GM12878 (cell line): ENCODE measurements around the gene NGRN. TPM values are rescaled to one million over a fixed set of nuclear protein-coding genes. Genes with fewer than 3 reads are reported as not detected.

Source experiments
- CBFB ChIP-seq: IDR thresholded peaks from 2 replicates; pipeline ENCODE4 v1.6.1; 2016; ENCODE audit warnings: antibody characterized with exemption, low read depth
- CREM ChIP-seq: IDR thresholded peaks from 2 replicates; pipeline ENCODE4 v1.6.1; 2014; ENCODE audit warnings: antibody characterized with exemption, low read depth
- CTCF ChIP-seq, 3 experiments: IDR thresholded peaks in 2 of 3; conservative IDR thresholded peaks in 1 of 3; 2 replicates each; pipeline ENCODE4 v1.5.1; 2011; ENCODE audit warnings: low read depth in 3 of 3, low read length in 3 of 3, mild to moderate bottlenecking in 3 of 3, control low read depth in 2 of 3, moderate library complexity in 2 of 3, inconsistent platforms in 1 of 3, mixed read lengths in 1 of 3; ENCODE audit not compliant: control insufficient read depth in 2 of 3, insufficient read depth in 1 of 3; ENCODE audit errors: extremely low read depth in 1 of 3
- GABPA ChIP-seq: IDR thresholded peaks from 2 replicates; pipeline ENCODE4 v1.6.1; 2014; ENCODE audit warnings: antibody characterized with exemption, low read depth, mild to moderate bottlenecking, inconsistent platforms
- IKZF1 ChIP-seq: fragments of 450-650 bp; conservative IDR thresholded peaks from 2 replicates; pipeline ENCODE4 v1.6.1; 2017; ENCODE audit warnings: antibody characterized with exemption, mild to moderate bottlenecking
- IRF4 ChIP-seq: IDR thresholded peaks from 2 replicates; pipeline ENCODE4 v1.6.1; 2011; ENCODE audit warnings: low read depth, low read length
- KAT2A ChIP-seq: conservative IDR thresholded peaks from 2 replicates; pipeline ENCODE4 v1.6.1; 2011; ENCODE audit warnings: low read depth, low read length; ENCODE audit not compliant: control insufficient read depth
- MLLT1 ChIP-seq: fragments of 450-650 bp; IDR thresholded peaks from 2 replicates; pipeline ENCODE4 v1.6.1; 2016; ENCODE audit warnings: mild to moderate bottlenecking
- MTA3 ChIP-seq: IDR thresholded peaks from 2 replicates; pipeline ENCODE4 v1.6.1; 2012; ENCODE audit warnings: low read length, inconsistent platforms, borderline replicate concordance
- NBN ChIP-seq: fragments of 450-650 bp; IDR thresholded peaks from 2 replicates; pipeline ENCODE4 v1.6.1; 2016
- NR2C1 ChIP-seq: fragments of 450-650 bp; IDR thresholded peaks from 2 replicates; pipeline ENCODE4 v1.6.1; 2017; ENCODE audit warnings: antibody characterized with exemption, mild to moderate bottlenecking, moderate library complexity
- NR2C2 ChIP-seq: IDR thresholded peaks from 2 replicates; pipeline ENCODE4 v1.6.1; 2011; ENCODE audit warnings: borderline replicate concordance, low read depth; ENCODE audit not compliant: control insufficient read depth, insufficient read length
- PAX5 ChIP-seq: IDR thresholded peaks from 2 replicates; pipeline ENCODE4 v1.6.1; 2011; ENCODE audit warnings: low read depth, low read length, borderline replicate concordance
- PML ChIP-seq: IDR thresholded peaks from 2 replicates; pipeline ENCODE4 v1.6.1; 2012; ENCODE audit warnings: low read length, inconsistent platforms
- POLR2A ChIP-seq: IDR thresholded peaks from 2 replicates; pipeline ENCODE4 v1.6.1; 2011; ENCODE audit warnings: low read depth, mild to moderate bottlenecking, low read length
- REST ChIP-seq: IDR thresholded peaks from 2 replicates; pipeline ENCODE4 v1.6.1; 2012; ENCODE audit warnings: mild to moderate bottlenecking, low read depth, low read length
- SIN3A ChIP-seq: IDR thresholded peaks from 2 replicates; pipeline ENCODE4 v1.6.1; 2012; ENCODE audit warnings: low read depth, low read length, improper control_type of control experiment
- SMAD1 ChIP-seq: fragments of 450-650 bp; IDR thresholded peaks from 2 replicates; pipeline ENCODE4 v1.6.1; 2018; ENCODE audit warnings: mild to moderate bottlenecking, low read depth; ENCODE audit not compliant: partially characterized antibody
- SPI1 ChIP-seq: IDR thresholded peaks from 2 replicates; pipeline ENCODE4 v1.6.1; 2011; ENCODE audit warnings: low read depth, mild to moderate bottlenecking, low read length, moderate library complexity, borderline replicate concordance; ENCODE audit not compliant: insufficient read depth
- STAT1 ChIP-seq: fragments of 450-650 bp; conservative IDR thresholded peaks from 2 replicates; pipeline ENCODE4 v1.6.1; 2014; ENCODE audit warnings: antibody characterized with exemption, mild to moderate bottlenecking
- TAF1 ChIP-seq: IDR thresholded peaks from 2 replicates; pipeline ENCODE4 v1.6.1; 2011; ENCODE audit warnings: mild to moderate bottlenecking, low read depth, low read length, borderline replicate concordance
- TCF3 ChIP-seq: IDR thresholded peaks from 2 replicates; pipeline ENCODE4 v1.6.1; 2012; ENCODE audit warnings: low read depth, mild to moderate bottlenecking, low read length, borderline replicate concordance; ENCODE audit not compliant: insufficient read depth
- USF2 ChIP-seq: IDR thresholded peaks from 2 replicates; pipeline ENCODE4 v1.6.1; 2011; ENCODE audit warnings: low read depth, low read length, improper control_type of control experiment, borderline replicate concordance
- YY1 ChIP-seq: IDR thresholded peaks from 2 replicates; pipeline ENCODE4 v1.6.1; 2011; ENCODE audit warnings: low read depth, mild to moderate bottlenecking, low read length
- polyA plus RNA-seq, 11 experiments: library from polyadenylated mRNA; depleted of rRNA in 4 of 11; unstranded in 6 of 11; stranded (reverse) in 5 of 11; fragments of >200 nt; fragmentation: Nextera tagmentation in 4 of 11; fragmentation: Illumina TruSeq in 1 of 11; extraction: Ambion mirVana in 4 of 11; extraction: Trizol in 1 of 11; gene quantifications; 1 replicate in 1 of 11; 2 replicates in 10 of 11; pipeline versions ENCODE4 v1.2.1 to v1.2.3, GENCODE V29; 2011 to 2016; ENCODE audit warnings: inconsistent platforms in 2 of 11, missing spikeins in 2 of 11, low read depth in 1 of 11
- total RNA-seq, 4 experiments: library from RNA; depleted of rRNA in 3 of 4; stranded (reverse); fragments of >200 nt in 3 of 4; fragmentation: Illumina TruSeq in 1 of 4; extraction: Trizol in 1 of 4; gene quantifications; 2 replicates each; pipeline versions ENCODE4 v1.2.1 to v1.2.3, GENCODE V29; 2013 to 2021

NGRN gene
- total and polyA plus RNA-seq, 10 of the 15 experiments (the other 5 are each of a cell fraction or from before 2014, with no cell fraction given), result 5.8 to 31.3 (median 23.2) TPM

GRCh38 chr15:90265271-90266060 is at the start of gene NGRN (continued):
- TF ChIP-seq PML (peak; percentile 96), IRF4 (no peak), SIN3A (0 out of 2 replicates have a peak, but pooled peaks have one; percentile 48), CTCF (IDR thresholded peaks at IDR 0.05 in 2 of 3, conservative IDR thresholded peaks at IDR 0.05 in 1 of 3; ENCODE audit: control insufficient read depth in 2 of 3, extremely low read depth in 1 of 3, insufficient read depth in 1 of 3, low read depth in 3 of 3, low read length in 3 of 3) (no peak), NR2C1 (peak; percentile 30; the same call in 1 of the 2 replicates), CBFB (peak; percentile 85), SMAD1 (peak; percentile 71), CREM (peak; percentile 28), SPI1 (peak; percentile 55; the same call in 1 of the 2 replicates), MTA3 (peak; percentile 81; the same call in 1 of the 2 replicates), TAF1 (peak; percentile 96), IKZF1 (peak; percentile 75), TCF3 (0 out of 2 replicates have a peak, but pooled peaks have one; percentile 22), NBN (peak; percentile 61; the same call in 1 of the 2 replicates), USF2 (no peak; the same call in 1 of the 2 replicates), POLR2A (peak; percentile 95), REST (no peak), YY1 (peak; percentile 92), MLLT1 (peak; percentile 76), PAX5 (peak; percentile 23; the same call in 1 of the 2 replicates), NR2C2 (no peak), KAT2A (no peak), STAT1 (peak; percentile 65), GABPA (peak; percentile 93)
